NCI-H2227 treated with DMSO at 0.1 percent for 48 hours (cell line): ENCODE data around the gene SORBS2.
"Not testable (repeated sequence)": the region's sequence is repeated elsewhere in the genome, so short reads cannot be mapped to it uniquely, and the experiment has no call there.

Source experiments
- DNase-seq: peaks from one replicate; lab custom pipeline; 2025; lab: John Stamatoyannopoulos, UW

The SORBS2 gene, protein sequence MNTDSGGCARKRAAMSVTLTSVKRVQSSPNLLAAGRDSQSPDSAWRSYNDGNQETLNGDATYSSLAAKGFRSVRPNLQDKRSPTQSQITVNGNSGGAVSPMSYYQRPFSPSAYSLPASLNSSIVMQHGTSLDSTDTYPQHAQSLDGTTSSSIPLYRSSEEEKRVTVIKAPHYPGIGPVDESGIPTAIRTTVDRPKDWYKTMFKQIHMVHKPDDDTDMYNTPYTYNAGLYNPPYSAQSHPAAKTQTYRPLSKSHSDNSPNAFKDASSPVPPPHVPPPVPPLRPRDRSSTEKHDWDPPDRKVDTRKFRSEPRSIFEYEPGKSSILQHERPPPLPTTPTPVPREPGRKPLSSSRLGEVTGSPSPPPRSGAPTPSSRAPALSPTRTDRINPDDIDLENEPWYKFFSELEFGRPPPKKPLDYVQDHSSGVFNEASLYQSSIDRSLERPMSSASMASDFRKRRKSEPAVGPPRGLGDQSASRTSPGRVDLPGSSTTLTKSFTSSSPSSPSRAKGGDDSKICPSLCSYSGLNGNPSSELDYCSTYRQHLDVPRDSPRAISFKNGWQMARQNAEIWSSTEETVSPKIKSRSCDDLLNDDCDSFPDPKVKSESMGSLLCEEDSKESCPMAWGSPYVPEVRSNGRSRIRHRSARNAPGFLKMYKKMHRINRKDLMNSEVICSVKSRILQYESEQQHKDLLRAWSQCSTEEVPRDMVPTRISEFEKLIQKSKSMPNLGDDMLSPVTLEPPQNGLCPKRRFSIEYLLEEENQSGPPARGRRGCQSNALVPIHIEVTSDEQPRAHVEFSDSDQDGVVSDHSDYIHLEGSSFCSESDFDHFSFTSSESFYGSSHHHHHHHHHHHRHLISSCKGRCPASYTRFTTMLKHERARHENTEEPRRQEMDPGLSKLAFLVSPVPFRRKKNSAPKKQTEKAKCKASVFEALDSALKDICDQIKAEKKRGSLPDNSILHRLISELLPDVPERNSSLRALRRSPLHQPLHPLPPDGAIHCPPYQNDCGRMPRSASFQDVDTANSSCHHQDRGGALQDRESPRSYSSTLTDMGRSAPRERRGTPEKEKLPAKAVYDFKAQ (N-terminal part only)

DNA sequence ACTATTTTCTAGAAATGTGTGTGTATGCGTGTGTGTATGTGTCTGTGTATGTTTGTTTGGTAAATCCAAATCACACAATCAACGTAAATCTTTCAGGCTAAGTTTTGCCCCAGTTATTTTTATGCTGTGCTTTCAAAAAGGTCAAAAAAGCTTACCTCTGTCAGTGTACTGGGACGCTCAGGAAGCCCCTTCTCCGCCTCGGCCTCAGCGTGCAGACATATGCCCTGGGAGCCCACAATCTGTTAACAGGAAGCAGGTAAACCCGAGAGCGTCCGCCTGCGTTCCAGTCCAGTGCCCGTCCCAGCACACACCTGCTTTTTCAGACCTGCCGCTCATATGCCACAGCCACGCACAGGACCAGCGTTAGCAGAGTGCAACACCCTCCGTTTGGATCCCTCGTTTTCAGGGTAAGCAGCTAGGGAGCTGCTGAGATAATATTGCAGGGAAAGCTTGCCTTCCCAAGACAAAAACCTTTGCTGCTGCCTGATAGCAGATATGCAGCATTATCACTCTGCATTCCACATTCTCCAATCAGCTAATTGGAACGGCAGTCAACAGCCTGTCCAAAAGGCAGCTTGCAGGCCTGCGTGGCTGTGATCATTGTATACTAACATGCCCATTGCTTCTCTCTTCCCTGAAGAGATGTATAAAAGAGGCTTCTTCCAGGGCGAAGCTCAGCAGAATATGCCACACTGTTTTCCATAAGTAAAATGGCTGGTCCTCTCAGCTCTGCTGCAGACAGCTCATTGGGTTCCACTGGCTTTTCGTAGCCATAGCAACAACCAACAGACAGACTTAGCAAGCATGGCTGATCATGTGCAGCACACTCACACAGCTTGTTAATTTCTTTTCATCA lies at the start of gene SORBS2:
TSS of gene SORBS2 (minus strand) at position 686 of the 856 bp plus-strand sequence. CDS start 121,623 bp downstream, outside the sequence.
- DNase-seq: peak; percentile 33

DNA sequence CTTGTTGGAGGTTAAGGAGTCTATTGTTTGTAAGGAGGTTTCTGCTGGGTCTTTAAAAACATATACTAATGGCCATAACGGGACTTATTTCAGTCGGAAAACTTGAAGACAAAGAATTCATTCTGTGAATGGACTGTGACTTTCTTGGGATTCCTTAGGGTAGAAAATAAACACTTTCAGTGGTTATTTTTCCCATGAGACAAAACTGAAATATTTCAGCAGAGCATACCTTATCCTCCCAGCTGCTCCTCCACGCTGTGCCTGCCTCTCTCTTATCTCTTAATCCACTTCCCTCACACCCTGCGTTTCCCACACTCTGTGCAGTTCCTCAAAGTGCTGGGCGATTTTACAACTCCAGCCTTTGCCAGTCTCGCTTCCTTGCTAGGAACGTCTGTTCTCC lies 47.1 kb upstream of the SORBS2 start:
- no peak for DNase-seq

DNA sequence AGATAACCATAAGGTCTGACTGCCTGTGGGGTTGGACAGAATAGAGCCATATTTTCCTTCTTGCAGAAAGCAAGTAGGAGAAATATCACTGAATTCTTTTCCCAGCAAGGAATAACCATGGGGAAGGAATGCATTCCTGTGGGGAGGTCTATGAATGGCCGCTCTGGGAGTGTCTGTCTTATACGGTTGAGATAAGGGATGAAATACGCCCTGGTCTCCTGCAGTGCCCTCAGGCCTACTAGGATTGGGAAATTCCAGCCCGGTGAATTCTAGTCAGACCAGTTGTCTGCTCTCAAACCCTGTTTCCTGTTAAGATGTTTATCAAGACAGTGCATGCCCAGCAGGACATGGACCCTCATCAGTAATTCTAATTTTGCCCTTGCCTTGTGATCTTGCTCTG lies 45.6 kb upstream of the SORBS2 start:
- DNase-seq: not testable (repeated sequence)

DNA sequence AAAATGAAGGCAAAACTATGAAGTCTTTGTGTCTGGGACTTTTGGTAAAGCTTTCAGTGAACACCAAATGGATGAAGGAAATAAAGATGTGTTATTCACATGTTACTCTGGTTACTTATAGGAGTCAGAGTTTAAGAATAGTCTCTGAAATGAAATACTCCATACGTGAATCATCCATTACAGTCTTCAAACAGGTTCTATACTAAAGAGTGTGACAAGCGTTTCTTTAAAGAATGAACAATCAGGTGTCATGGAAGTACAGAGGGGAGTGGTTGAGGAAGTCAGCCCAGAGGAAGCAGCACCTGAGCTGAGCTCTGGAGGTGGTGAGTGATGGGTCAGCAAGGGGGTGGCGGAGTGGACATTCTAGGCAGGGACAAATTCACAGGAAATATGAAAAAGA lies 41.8 kb upstream of the SORBS2 start:
- DNase-seq: no peak

DNA sequence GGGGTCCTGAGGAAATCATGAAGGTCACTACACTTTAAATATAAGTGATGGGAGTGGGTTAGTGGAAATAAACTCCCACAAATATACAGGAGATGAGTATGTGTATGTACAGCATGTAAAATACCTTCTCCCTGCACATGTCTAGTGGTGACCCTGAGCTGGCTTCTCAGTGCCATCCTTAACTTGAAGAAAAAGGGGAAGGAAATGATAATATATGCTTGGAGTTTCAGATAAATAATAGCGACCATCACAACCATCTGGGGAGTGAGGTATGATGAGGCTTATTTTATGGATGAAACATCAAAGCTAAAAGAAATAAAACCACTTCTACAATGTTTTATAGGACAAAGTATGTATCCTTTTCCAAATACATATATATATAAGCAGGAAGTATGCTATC lies 41.0 kb upstream of the SORBS2 start:
- no peak for DNase-seq

DNA sequence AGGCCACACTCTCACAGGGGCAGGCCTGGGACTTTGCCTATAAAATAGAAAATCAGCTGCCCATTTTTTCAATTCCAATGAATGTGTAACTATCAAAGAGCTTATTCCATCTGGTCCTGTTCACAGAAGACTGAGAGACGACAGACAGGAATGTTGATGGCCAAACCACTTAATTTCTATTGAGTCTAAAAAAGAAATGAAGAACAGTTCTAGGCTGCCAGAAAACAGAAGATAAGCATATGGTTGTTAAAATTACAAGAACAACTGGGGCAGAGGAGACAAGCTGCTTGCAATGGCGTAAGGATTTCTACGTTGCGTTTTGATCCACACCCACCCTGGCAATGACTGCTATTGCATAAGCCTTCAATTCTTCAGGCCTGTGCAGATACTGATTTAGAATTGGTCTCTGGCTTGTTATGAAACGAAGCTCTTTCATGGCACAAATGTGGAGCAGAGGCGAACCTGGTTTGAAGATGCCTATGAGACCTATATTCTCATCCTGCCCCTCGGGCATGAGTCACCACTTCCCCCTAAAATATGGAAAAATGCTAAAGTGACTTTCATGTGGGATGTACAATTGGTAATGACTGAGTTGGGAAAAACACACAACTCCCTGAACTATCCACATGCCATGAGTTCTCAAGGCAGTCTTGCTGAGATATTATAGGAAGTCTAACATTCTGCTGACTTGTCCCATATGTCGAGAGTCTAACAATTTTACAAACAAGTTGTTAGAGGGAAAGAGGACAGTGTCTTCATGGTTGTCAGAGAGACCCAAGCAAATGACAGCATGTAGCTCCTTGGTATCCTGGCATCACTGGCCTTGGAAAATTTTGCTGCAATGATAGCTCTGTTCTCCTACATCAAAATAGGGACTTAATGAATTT lies 37.9 kb upstream of the SORBS2 start:
- no peak for DNase-seq

DNA sequence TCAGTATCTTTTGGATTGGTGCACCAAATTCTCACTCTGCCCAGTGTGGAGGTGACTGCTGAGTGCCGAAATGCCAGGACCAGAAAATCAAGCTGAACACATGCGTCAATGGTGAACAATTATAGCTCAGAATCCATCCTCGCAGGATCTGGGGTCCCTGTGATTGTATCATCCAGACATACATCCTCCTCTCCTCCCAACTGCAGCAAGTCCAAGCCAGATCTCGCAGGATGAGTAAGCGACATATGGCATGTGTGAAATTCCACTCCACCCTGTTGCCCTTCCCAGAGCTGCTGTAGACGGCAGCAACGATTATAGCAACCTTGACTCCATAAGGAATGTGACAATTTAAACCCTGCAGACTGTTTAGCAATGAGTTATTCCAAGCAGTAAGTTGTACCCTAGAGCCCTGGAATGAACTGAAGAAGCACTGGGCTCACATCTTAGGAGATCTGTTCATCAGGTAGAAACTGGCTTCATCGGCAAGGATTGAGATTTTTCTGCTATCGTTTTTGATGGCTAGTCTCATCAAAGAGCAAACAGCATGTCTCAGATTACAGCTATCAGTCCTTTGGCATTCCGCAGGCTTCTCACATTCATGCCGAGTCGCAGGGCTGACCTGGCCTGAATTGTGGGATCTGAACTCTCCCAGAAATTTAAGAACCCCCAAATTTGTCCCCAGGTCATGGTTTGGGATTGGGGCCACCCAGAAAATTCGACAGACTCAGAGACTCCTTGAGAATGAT lies 35.5 kb upstream of the SORBS2 start:
- no peak for DNase-seq

DNA sequence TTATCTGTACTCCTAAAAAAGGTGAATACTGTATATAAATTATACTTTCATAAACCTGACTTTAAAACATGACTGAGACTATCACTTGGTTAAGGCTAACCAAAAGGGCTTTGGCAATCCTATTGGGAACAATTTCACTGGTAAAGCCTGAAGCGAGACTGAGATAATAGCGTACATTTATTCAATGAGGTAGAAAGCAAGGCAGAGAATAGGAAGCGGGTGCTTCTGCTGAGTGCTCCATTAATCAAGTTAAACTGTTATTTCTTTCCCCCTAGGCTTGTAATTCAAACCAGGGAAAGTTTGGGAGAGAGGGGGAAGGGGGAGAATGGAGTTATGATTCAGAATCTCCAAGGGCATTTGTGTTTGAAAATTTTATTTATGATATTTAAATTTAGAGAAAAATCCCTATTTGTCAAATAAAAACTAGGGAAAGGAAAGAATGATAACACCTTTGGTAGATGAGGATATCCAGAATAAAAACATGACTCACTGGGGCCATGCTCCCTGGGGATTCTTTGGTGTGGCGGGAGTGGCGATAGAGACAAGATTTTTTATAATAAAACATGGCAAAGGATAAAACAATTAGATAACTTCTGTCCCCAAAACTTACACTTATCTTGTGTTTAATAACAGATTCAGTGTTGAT lies 34.6 kb upstream of the SORBS2 start:
- DNase-seq: no peak

DNA sequence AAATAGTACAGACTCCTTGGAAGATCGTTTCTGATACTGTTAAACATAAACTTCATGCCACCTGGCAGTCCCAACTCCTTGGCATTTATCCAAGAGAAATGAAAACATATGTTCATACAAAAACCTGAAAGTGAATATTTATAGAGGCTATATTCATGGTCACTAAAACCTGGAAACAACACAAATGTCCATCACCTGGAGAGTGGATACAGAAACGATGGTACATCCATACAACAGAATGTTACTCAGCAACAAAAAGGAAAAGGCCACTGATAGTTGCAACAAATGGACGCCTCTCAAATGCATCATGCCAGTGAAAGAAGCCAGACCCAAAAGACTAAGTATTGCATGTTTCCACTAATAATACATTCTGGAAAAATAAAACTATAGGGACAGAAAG lies 34.0 kb upstream of the SORBS2 start:
- DNase-seq: no peak

DNA sequence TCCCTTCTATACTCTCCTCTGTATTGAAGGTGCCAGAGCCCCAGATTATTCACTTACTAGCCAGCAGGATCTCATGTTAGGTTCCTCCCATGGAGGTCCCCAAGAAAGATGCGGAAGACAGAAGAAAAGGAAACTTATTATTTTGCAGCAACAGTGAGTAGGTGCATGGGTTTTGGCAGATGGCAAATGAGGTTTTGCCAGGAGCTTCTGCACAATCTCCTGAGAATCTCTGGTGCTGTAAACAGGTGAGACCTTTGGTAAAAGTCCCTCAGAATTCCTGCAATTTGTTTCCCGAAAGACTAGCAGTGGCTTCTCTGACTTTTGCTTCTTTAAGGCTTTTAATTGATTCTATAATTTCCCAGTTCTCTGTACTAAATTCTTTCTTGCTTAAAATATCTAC lies 29.5 kb upstream of the SORBS2 start:
- DNase-seq: no peak

DNA sequence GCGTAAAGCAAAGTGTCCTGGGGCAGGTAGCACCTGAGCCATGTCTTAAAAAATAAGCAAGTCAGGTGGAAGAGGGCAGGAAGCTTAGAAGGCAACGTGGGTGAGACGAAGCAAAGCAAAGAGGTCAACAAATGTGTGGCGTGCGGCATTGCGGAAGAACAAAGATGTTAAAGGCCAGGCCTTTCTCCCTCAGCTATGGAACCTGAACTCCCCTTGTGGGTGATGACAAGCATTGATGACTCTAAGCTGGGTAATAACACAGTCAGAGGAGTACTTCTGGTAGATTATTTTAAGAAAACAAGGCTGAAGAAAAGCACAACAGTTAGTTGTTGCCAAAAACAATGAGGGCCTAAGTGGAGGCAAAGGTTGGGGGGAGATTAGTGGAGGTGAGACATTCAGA lies 29.0 kb upstream of the SORBS2 start:
- DNase-seq: no peak

DNA sequence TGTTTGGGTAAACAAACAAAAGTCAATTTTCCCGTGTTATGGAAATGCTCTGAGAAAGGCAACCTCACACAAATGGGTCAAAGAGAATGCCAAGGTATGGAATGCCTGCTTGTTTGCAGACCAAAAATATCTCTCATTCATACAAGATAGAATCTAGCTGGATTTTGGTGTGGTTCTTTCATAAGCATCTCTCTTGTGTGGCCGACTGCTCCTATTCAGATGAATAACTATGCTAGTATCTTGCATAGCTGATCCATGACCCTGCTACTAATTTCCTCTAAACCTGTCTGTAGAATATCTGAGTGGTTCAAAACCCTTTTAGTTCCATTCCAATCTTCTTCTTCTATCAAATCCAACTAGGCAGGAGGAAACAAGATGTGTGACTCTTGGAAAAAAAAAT lies 28.2 kb upstream of the SORBS2 start:
- no peak for DNase-seq

DNA sequence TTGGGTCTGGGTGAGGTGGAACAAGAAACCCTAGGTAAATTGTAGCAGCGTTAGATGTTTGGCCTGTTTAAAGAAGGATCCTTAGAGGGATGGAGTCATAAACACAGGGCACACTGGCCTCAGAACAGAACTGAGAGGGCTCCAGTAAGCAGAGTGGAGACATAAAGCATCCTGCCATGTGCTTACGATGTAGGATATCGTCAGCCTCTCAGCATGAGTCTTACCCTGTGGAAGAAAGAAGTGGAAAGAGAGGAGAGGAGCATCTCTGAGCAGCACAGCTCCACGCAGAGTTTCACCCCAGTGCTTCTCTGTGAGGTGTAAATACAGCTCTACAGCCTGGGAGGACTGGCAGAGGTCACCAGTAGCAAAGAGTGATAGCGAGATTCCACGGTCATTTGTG lies 27.8 kb upstream of the SORBS2 start:
- no peak for DNase-seq

DNA sequence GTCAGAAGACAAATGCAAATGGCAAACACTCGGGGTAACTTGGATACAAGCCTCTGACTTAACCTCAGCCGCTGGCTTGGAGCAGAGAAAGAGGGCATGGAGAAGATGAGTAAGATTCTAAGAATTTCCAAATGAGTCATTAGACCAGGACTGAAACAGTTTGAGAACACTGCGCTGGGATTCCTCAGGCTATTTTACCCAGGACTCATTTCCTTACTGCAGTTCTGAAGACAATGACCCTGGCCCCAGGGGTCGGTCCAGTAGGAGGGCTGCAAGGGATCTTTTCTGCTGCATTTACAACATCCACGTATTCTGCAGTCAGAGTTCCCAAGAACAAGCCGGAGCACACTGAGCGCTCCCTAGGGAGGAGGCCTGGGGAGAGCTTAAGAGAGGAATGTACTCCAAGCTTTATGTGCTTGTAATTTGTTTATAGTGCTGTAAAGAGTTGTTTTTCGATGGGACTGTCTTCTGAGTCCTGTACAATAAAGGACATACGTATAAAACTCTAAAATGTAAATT lies 27.3 kb upstream of the SORBS2 start:
- DNase-seq: no peak

DNA sequence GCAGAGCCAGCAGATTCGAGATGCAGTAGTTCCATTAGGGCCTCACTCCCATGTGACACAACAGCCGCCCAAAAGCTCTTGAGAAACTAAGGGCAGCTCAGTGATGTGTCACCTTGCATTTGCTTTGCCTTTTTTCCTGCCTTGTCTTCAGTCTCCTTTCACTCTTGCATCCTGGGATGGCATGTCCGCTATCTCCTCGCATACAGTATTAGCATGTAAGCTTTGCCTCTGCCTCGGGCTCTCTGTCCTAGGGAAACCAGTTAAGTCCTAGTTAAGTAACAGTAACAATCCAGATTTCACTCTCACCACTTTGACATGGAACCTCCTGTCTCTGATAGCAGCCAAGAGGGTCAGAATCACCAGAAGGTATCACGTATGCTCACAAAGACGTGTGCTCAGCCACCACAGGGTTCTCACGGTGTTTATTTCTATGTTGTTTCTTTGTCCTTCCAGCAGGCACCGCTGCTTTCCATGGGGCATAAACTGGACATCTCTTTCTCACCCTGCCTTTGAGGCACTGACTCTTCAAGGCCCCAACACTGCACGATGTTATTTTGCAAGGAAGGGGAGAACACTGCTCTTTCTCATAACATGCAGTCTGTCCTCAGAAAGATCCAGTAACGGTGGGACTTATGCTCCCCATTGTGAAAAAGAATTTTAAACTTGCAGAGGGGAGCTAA lies 26.7 kb upstream of the SORBS2 start:
- no peak for DNase-seq

DNA sequence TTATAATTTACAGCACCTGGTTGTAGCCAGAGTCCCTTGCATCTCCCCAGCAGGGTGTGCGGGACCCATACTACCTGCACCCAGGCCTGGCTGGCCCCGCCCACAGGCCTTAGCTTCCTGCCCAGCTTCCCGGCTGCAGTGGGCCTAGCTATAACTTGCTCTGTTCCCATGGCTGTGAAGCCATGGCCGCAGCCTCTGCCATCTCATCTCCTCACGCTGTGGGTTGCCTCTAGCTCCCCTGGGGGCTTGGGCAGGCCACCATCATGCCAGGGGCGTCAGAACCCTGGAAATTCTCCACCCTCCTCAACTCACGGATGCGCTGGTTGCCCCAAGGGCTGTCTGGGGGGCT lies 26.1 kb upstream of the SORBS2 start:
- DNase-seq: no peak

DNA sequence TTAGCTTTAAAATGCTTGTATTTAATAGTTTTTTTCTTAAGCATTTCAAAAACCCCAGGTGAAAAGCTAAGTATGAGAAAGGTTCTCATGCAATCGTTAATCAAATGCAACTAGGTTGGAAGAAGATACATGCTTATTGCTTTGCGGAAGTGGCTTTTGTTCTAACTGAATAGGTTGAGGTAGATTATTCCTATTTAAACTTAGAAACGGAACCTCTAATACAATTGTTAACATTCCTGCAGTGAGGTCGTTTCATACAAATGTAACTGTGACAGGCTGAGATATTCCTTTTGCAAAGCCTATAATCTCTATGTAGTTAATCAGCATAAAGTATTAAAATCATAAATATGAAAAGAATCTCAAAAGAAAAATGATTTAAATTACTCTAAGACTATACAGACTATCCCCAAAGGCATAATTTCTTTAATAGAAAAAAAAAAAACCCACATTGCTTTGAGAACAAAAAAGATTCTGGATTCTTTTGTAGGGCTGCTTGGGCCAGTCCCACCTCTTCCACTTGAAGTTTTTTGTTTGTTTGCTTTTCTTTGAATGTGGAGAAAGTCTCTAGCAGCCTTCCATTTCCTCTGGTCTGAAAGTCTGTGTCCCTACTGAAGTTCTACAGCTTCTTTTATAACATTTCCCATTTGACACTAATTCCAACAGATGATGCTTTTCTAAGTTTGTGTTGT lies 25.6 kb upstream of the SORBS2 start:
- no peak for DNase-seq
